DND-41 (cell line): ENCODE results near the gene GRK2.

Source experiments
- ATAC-seq: fragments of 200-7000 bp; cut with Tn5 transposase; 3 replicates; pipeline ENCODE4 v1.9.1; 2021; ENCODE audit warnings: low read depth; ENCODE audit not compliant: insufficient read depth
- DNase-seq: peaks from one replicate; pipeline ENCODE4 v3.0.0-alpha.2; 2020
- H2AFZ ChIP-seq: 2 replicates; pipeline ENCODE4 v1.6.0; 2012; ENCODE audit warnings: low read depth, low read length
- H3K27ac ChIP-seq: 2 replicates; pipeline ENCODE4 v1.5.1; 2012; ENCODE audit warnings: low read length, inconsistent platforms
- H3K27me3 ChIP-seq: fragments of 200-600 bp; sonication (generic); 2 replicates; pipeline ENCODE4 v1.6.0; 2012; ENCODE audit warnings: low read length, mild to moderate bottlenecking, inconsistent platforms; ENCODE audit not compliant: insufficient read depth, poor library complexity
- H3K36me3 ChIP-seq: 2 replicates; pipeline ENCODE4 v1.5.1; 2012; ENCODE audit warnings: low read length, inconsistent platforms; ENCODE audit not compliant: insufficient read depth
- H3K4me1 ChIP-seq: 2 replicates; pipeline ENCODE4 v1.5.1; 2012; ENCODE audit warnings: mild to moderate bottlenecking, low read length; ENCODE audit not compliant: insufficient read depth
- H3K4me2 ChIP-seq: 2 replicates; pipeline ENCODE4 v1.6.0; 2012; ENCODE audit warnings: mild to moderate bottlenecking, moderate library complexity, low read length, inconsistent platforms; ENCODE audit not compliant: insufficient read depth
- H3K4me3 ChIP-seq, 2 experiments: fragments of 200-600 bp in 1 of 2; shearing (Covaris generic) in 1 of 2; 2 replicates each; pipeline ENCODE4 v1.5.1; 2012 to 2016; ENCODE audit warnings: inconsistent platforms in 2 of 2, low read length in 2 of 2, mild to moderate bottlenecking in 2 of 2, low read depth in 1 of 2, moderate library complexity in 1 of 2
- H3K79me2 ChIP-seq: 2 replicates; pipeline ENCODE4 v1.6.0; 2012; ENCODE audit warnings: low read length, inconsistent platforms; ENCODE audit not compliant: insufficient read depth
- H3K9ac ChIP-seq: 2 replicates; pipeline ENCODE4 v1.6.0; 2012; ENCODE audit warnings: low read depth, mild to moderate bottlenecking, inconsistent platforms, low read length, moderate library complexity
- H3K9me3 ChIP-seq: 2 replicates; pipeline ENCODE4 v1.5.1; 2012; ENCODE audit warnings: low read length, moderate library complexity, mild to moderate bottlenecking, inconsistent platforms; ENCODE audit not compliant: insufficient read depth, severe bottlenecking
- H4K20me1 ChIP-seq: 2 replicates; pipeline ENCODE4 v1.6.0; 2012; ENCODE audit warnings: low read length; ENCODE audit not compliant: insufficient read depth
- EZH2 ChIP-seq: IDR thresholded peaks from 3 replicates; pipeline ENCODE4 v1.6.1; 2012; ENCODE audit warnings: borderline replicate concordance, low read depth, mild to moderate bottlenecking, moderate library complexity, low read length, inconsistent platforms; ENCODE audit not compliant: severe bottlenecking
- TF ChIP-seq, protein P1 (sequence below): IDR thresholded peaks from 2 replicates; pipeline ENCODE4 v1.5.1; 2012; ENCODE audit warnings: borderline replicate concordance, low read length, moderate library complexity, mild to moderate bottlenecking; ENCODE audit not compliant: poor library complexity, severe bottlenecking; ENCODE audit errors: extremely low read depth

Gene GRK2

DNA sequence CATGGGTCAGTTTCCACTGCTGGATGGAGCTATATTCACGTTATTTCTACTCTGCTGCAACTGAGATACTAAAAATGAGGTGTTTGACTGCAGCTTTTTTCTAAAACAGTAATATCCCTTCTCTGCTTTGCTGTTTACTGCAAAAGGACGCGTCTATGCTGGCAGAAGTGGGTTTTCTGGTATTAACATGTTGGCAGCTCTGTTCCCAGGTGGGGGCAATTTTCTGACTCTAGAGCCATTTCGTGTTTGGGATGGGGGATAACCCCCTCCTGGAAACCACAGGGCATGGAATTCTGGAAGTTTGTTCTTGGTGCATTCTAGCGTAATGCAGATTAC is 4.9 kb downstream of the GRK2 start:
- peak overlapping the region; percentile 96 for H3K4me2 ChIP-seq
- peak overlapping the region; percentile 95 for H3K27ac ChIP-seq
- H3K4me3 ChIP-seq = 0 out of 4 replicates have a peak overlapping the region, but pooled peaks of 1 of the 2 experiments have one; percentile 84
- H3K36me3 ChIP-seq = peaks cover 93% of the 10 kb centered on the region
- peak overlapping the region; percentile 95 for H3K9ac ChIP-seq
- DNase-seq (no peak), ATAC-seq (no peak)
- H2AFZ ChIP-seq = no peak overlapping the region
- H4K20me1 ChIP-seq = peaks cover 80% of the 10 kb centered on the region
- peaks cover 90% of the 10 kb centered on the region for H3K4me1 ChIP-seq
- peaks cover 97% of the 10 kb centered on the region for H3K79me2 ChIP-seq
- H3K9me3 ChIP-seq = no peaks in the 10 kb centered on the region
- H3K27me3 ChIP-seq = no peaks in the 10 kb centered on the region
- TF ChIP-seq EZH2 = no peak
- TF ChIP-seq, protein P1, sequence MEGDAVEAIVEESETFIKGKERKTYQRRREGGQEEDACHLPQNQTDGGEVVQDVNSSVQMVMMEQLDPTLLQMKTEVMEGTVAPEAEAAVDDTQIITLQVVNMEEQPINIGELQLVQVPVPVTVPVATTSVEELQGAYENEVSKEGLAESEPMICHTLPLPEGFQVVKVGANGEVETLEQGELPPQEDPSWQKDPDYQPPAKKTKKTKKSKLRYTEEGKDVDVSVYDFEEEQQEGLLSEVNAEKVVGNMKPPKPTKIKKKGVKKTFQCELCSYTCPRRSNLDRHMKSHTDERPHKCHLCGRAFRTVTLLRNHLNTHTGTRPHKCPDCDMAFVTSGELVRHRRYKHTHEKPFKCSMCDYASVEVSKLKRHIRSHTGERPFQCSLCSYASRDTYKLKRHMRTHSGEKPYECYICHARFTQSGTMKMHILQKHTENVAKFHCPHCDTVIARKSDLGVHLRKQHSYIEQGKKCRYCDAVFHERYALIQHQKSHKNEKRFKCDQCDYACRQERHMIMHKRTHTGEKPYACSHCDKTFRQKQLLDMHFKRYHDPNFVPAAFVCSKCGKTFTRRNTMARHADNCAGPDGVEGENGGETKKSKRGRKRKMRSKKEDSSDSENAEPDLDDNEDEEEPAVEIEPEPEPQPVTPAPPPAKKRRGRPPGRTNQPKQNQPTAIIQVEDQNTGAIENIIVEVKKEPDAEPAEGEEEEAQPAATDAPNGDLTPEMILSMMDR = no peak

DNA sequence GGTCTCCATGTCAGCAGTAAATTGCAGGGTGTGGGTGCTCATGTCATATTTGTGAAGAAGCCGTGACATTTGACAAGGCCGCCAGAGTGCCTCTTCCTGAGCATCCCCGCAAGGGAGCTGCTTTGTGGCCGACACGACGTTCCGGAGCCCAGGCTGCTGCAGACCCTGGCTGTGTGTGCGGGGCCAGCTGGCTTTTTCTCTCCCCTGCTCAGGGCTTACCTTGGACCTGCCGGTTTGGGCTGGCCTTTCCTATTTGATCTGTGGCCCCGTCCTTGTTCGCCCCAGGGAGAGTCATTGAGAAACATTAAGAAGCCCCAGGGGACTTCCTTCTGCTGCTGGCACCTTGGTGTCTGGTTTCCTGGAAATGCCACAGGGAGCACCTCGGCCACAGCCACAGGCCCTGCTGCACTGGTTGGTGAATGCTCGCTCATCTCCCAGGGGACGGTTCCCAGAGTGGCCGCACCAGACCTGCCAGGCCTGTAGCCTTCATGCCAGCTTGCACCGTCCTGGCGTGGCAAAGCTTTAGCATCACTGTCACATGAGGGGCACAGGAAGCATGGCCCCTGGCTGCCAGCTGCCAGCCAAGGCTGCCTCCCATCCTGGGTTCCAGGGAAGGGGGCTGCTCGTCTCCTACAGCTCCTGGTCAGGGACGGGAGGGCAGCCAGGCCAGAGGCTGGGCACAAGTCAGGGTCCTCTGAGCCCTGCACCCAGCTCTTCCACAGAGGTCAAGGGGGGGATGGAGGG is 5.4 kb downstream of the GRK2 start:
- peaks cover 96% of the 10 kb centered on the region for H3K4me1 ChIP-seq
- DNase-seq = peak; percentile 77
- peak overlapping the region; percentile 95 for H3K9ac ChIP-seq
- no peaks in the 10 kb centered on the region for H3K9me3 ChIP-seq
- ATAC-seq = peak; percentile 25
- peaks cover 80% of the 10 kb centered on the region for H4K20me1 ChIP-seq
- H3K4me3 ChIP-seq = peak overlapping the region in 1 of 2 experiments; percentile 35; a peak in 2 of 4 replicates
- H2AFZ ChIP-seq = no peak overlapping the region
- H3K36me3 ChIP-seq = peaks cover 94% of the 10 kb centered on the region
- peaks cover 100% of the 10 kb centered on the region for H3K79me2 ChIP-seq
- peak overlapping the region; percentile 96 for H3K4me2 ChIP-seq
- TF ChIP-seq, protein P1 = no peak
- no peak for TF ChIP-seq EZH2
- H3K27me3 ChIP-seq = no peaks in the 10 kb centered on the region
- peak overlapping the region; percentile 95 for H3K27ac ChIP-seq

DNA sequence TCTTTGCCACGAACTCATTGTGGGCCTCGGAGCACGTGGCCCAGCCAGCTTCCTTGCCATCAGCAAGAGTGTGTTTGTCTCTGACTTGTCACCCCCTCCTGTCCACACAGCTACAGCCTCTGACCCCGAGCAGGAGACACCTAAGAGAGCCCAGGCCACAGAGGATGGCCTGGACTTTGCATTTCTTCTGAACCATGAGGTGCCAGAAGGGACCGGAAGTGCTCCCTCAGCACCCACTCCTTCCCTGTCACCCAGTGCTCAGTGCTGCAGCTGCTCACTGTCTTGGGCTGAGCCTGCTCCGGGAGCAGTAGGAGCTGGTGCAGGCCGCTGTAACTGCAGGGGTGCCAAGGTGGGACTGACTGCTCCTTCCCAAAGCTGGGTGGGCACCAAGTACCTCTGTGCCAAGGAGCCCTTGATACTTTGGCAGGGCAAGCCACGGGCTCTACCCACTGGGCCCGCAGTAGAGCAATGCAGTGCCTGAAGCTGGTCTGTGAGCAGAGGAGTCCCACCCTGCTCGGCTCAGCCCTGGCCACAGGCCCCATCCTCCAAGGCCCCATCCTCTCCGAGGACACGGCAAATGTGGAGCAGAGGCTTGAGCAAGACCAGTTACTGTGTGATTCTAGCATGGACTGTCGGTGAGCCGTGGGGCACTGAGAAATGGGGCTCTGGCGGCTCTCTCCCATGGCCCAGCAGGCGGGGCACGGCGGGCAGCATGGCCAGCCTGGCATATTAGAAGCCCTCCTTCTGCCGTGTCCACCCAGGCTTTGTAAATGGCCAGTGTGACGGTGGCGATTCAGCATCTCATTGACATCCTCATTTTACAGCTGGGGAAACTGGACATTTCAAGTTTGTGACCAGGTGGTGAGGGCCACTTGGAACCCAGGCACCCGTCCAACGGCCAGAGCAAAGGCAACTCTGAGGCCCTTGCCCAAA is 6.3 kb downstream of the GRK2 start:
- H3K79me2 ChIP-seq = peaks cover 98% of the 10 kb centered on the region
- H3K9ac ChIP-seq = peak overlapping the region; percentile 95
- no peak for ATAC-seq
- no peaks in the 10 kb centered on the region for H3K9me3 ChIP-seq
- H3K27me3 ChIP-seq = no peaks in the 10 kb centered on the region
- peak overlapping the region in 1 of 2 experiments; percentile 35; a peak in 1 of 4 replicates for H3K4me3 ChIP-seq
- peaks cover 99% of the 10 kb centered on the region for H3K4me1 ChIP-seq
- TF ChIP-seq, protein P1 = no peak
- TF ChIP-seq EZH2 = no peak
- H4K20me1 ChIP-seq = peaks cover 73% of the 10 kb centered on the region
- peak overlapping the region; percentile 96 for H3K4me2 ChIP-seq
- H2AFZ ChIP-seq = no peak overlapping the region
- peak overlapping the region; percentile 95 for H3K27ac ChIP-seq
- H3K36me3 ChIP-seq = peaks cover 89% of the 10 kb centered on the region
- DNase-seq = peak; percentile 49
